Stimulated activated CD8-positive, alpha-beta memory T cell treated with anti-CD3 and anti-CD28 coated beads, Interleukin-7, amount 100 ng/mL, for 48 hours (primary cell): ENCODE results near the gene MTHFD1L.
"Not testable (repeated sequence)": the region's sequence is repeated elsewhere in the genome, so short reads cannot be mapped to it uniquely, and the experiment has no call there.

Experiments
- DNase-seq, 2 donors: peaks; one replicate each; pipeline ENCODE4 v3.0.0-alpha.2; 2020; ENCODE audit warnings: low read depth in 1 of 2; ENCODE audit errors: extremely low read depth in 1 of 2

Gene MTHFD1L

GRCh38 chr6:151087055-151087454, 221.6 kb downstream of the MTHFD1L start:
- not testable (repeated sequence) for DNase-seq

DNA sequence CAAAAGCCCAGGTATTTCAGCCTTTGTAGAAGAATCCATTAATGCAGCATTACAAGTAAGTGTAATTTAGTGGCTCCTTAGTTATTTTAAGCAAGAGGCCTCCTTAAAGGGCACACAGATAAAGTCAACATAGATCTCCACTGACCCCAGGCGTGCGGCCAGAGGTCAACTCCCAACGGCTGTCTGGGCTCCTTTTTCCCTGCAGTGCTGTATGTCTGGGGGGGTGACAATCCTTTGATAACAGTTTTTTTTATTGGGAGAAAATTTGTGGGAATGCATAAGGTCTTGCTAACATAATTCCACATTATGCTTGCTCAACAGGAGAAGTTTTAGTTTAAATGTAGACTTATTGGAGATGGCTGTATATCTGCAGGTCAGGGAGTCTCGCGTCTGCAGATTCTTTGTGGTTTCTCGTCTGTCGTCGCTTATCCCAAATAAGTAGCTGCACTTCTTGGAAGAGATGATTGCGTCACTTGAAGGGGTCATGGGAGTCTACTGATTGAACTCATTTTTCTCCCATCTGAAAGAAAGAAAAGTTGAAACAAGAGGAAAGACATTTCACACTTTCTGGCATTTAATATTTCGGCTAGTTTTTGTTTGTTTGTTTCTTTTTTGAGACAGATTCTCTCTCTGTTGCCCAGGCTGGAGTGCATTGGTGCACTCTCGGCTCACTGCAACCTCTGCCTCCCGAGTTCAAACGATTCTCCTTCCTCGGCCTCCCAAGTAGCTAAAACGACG, 222.5 kb downstream of the MTHFD1L start:
- no peak for DNase-seq

DNA sequence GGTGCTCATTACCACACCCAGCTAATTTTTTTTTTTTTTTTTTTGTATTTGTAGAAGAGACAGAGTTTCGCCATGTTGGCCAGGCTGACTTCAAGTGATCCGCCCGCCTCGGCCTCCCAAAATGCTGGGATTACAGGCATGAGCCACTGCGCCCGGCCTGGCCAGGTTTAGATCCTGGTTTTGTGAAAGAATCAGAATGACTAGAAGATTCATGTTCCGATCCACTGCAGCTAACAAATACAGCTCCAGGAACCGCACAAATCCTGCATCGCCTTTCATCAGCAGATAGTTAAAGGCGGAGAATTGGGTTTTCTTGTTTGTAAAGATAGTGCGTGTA, 223.1 kb downstream of the MTHFD1L start:
- DNase-seq = no peak

- DNase-seq = no peak
Measured at GRCh38 chr6:151088963-151089362, 223.5 kb downstream of the MTHFD1L start.

- no peak for DNase-seq
Measured at GRCh38 chr6:151089978-151090377, 224.5 kb downstream of the MTHFD1L start.

GRCh38 chr6:151091571-151091970, 226.1 kb downstream of the MTHFD1L start:
- no peak for DNase-seq

GRCh38 chr6:151092591-151092990, 227.1 kb downstream of the MTHFD1L start:
- no peak for DNase-seq

DNA sequence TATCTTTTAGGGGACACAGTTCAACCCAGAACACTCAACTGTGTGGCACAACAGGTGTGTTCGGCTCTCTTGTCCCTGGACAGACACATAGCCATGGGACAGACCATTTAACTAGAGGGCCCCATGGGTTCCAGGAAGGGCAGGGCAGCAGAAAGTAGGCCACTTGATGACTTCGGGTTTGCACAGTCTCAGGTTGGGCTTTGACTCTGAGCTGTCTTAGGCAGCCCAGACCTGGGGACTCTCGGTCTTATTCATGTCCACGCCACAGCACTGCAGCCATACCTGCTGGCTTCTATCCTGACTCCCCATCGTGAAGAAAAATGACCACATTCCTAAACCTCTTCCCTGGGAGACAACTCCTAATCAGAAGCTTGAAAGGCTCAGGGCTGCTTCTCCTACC, 228.2 kb downstream of the MTHFD1L start:
- DNase-seq = no peak

GRCh38 chr6:151095538-151096254, 230.2 kb downstream of the MTHFD1L start:
- DNase-seq = no peak

- DNase-seq = no peak
Measured at GRCh38 chr6:151096255-151096612, 230.7 kb downstream of the MTHFD1L start.

- DNase-seq = no peak
Measured at GRCh38 chr6:151096691-151097606, 231.4 kb downstream of the MTHFD1L start.

GRCh38 chr6:151098166-151098565, 232.7 kb downstream of the MTHFD1L start:
- DNase-seq = peak; percentile 0 to 19

GRCh38 chr6:151100326-151100725, 234.8 kb downstream of the MTHFD1L start:
- DNase-seq = no peak

- no peak for DNase-seq
Measured at GRCh38 chr6:151101161-151101815, 235.8 kb downstream of the MTHFD1L start.

DNA sequence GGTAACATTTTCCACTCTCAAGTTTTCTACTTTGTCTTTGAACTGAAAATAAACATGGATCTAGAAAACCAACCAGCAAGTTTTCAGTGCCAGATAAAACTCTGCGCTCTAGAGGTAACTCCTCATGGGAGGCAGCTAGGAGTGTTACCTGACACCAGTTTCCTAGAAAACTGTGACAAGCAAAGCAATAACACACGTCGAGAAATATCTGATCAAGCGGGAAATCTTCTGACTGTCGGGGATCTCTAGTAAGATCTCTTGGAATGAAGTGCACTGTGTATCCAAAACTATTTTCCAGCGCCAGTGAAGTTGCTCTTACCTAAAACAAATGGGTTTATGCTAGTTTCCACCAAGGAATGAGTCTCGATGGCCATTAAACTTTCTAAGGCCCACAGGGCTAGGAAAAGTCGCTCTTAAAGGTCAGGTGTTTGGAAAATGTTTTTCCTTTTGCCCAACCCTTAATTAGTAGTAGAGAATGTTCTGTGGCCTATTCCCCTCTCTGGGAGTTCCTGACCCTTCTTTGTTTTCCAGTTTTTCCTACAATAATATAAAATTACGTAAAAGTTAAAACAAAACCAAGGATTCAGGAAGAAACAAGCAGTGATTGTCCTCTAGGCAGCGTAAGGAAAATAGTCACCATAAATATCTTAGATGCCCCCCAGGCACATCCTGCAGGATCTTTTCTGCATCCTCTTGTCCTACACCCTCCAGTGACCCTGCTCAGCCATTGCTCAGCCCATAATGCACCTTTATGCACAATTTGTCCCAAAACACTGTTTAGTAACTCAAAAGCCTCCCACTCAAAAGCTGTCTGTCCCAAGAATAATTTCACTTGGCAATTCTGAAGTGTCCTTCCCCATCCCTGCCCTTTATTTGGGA, 236.6 kb downstream of the MTHFD1L start:
- no peak for DNase-seq

DNA sequence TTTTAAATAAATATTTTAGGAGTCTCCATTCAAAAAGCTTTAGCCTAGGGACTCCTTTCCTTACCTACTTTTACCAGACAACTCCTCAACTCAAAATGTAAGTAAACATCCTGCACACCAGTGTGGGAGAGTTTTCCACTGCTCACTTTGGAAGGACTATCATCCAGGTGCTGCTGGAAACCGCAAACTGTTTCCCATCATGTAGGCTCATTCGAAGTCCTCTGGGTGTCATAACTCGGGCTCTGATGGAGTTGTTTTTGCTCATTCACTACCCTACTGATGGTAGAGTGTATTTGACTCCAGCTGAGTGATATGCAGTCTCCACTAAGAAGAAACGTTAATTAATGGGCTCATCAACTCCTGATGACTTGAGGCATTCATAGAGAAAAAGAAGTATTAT, 237.8 kb downstream of the MTHFD1L start:
- DNase-seq = no peak

GRCh38 chr6:151107897-151108427, 242.5 kb downstream of the MTHFD1L start:
- no peak for DNase-seq

- DNase-seq = no peak
Measured at GRCh38 chr6:151108548-151108947, 243.0 kb downstream of the MTHFD1L start.

GRCh38 chr6:151109361-151109760, 243.9 kb downstream of the MTHFD1L start:
- DNase-seq = no peak
